Esophagus muscularis mucosa (tissue), 4 donors: ENCODE data around the gene ERC2. TPM values are rescaled to one million over a fixed set of nuclear protein-coding genes. Genes with fewer than 3 reads are reported as not detected.

Experiments
- DNase-seq: peaks from one replicate; pipeline ENCODE4 v3.0.0-alpha.2; 2017; ENCODE audit errors: extremely low spot score
- H3K27ac ChIP-seq, 4 donors: fragments of 200-600 bp; sonication (generic); replicated peaks in 1 of 4; 1 replicate in 3 of 4; 2 replicates in 1 of 4; pipeline ENCODE4 v1.5.1; 2016 to 2019; ENCODE audit warnings: mild to moderate bottlenecking in 1 of 4
- H3K27me3 ChIP-seq, 4 donors: fragments of 200-600 bp; sonication (generic); one replicate each; pipeline versions ENCODE4 v1.5.1 to v1.6.0; 2016 to 2019
- H3K36me3 ChIP-seq, 4 donors: fragments of 200-600 bp; sonication (generic); one replicate each; pipeline ENCODE4 v1.5.1; 2016 to 2019
- H3K4me1 ChIP-seq, 4 donors: fragments of 200-600 bp; sonication (generic); one replicate each; pipeline ENCODE4 v1.5.1; 2016 to 2019
- H3K4me3 ChIP-seq, 4 donors: fragments of 200-600 bp; sonication (generic); 1 replicate in 2 of 4; 2 replicates in 2 of 4; pipeline ENCODE4 v1.5.1; 2016 to 2019; ENCODE audit warnings: mild to moderate bottlenecking in 4 of 4, moderate library complexity in 1 of 4
- H3K9me3 ChIP-seq, 4 donors: fragments of 200-600 bp; sonication (generic); 1 replicate in 3 of 4; 2 replicates in 1 of 4; pipeline ENCODE4 v1.5.1; 2016 to 2019
- CTCF ChIP-seq, 3 experiments: fragments of 200-600 bp in 2 of 3; fragments of 450-650 bp in 1 of 3; sonication (generic) in 2 of 3; IDR thresholded peaks; one replicate each; pipeline ENCODE4 v1.5.1; 2017 to 2019; ENCODE audit warnings: antibody characterized with exemption in 3 of 3, mild to moderate bottlenecking in 2 of 3, moderate library complexity in 1 of 3
- EP300 ChIP-seq: sonication (generic); formaldehyde crosslinking; IDR thresholded peaks from one replicate; pipeline ENCODE4 v1.6.1; 2017; ENCODE audit warnings: antibody characterized with exemption
- POLR2A ChIP-seq: fragments of 450-650 bp; IDR thresholded peaks from one replicate; pipeline ENCODE4 v1.6.1; 2017; ENCODE audit warnings: antibody characterized with exemption, moderate library complexity, mild to moderate bottlenecking, low read depth
- POLR2AphosphoS5 ChIP-seq, 2 donors: sonication (generic); formaldehyde crosslinking; IDR thresholded peaks; one replicate each; pipeline ENCODE4 v1.6.1; 2017; ENCODE audit warnings: antibody characterized with exemption in 2 of 2
- WGBS: methylation state at CpG from one replicate; pipeline ENCODE4 v1.1.5; 2018; 5-methylcytosine and 5-hydroxymethylcytosine counted together
- intact Hi-C: fragments of 100-400 bp; cut with DNase I; formaldehyde crosslinking; loops from one replicate; pipeline ENCODE4 v1.15.1; 2023
- total RNA-seq, 4 donors: library from RNA; depleted of rRNA; stranded (reverse); fragments of >200 nt; gene quantifications; one replicate each; pipeline versions ENCODE4 v1.1.0 to v1.2.1, GENCODE V29; 2016

The ERC2 gene
- total RNA-seq, 4 donors from 2014 or later: 0.42 to 2.0 (median 1.5) TPM

GRCh38 chr3:55771503-55771902 lies 696.8 kb downstream of the ERC2 start:
- peak; percentile 53 for DNase-seq
- Histone ChIP-seq H3K4me1 (no peaks in the 10 kb centered on the region), H3K27me3 (no peaks in the 10 kb centered on the region), H3K36me3 (no peaks in the 10 kb centered on the region), H3K4me3 (no peak overlapping the region), H3K27ac (no peak overlapping the region), H3K9me3 (no peaks in the 10 kb centered on the region)
- intact Hi-C loops: no loop called here
- TF ChIP-seq CTCF (IDR thresholded peaks at IDR 0.05) (no peak), POLR2AphosphoS5 (IDR thresholded peaks at IDR 0.05) (no peak), EP300 (no peak), POLR2A (no peak)
- WGBS: 90% methylated on average over 1 of the region's 2 CpGs

- Histone ChIP-seq H3K36me3 (no peaks in the 10 kb centered on the region), H3K27ac (no peak overlapping the region), H3K27me3 (no peaks in the 10 kb centered on the region), H3K9me3 (no peaks in the 10 kb centered on the region), H3K4me3 (no peak overlapping the region), H3K4me1 (no peaks in the 10 kb centered on the region)
- WGBS: 93% methylated on average over 1 of the region's 1 CpG
- peak; percentile 80 for DNase-seq
- intact Hi-C loops: no loop called here
- TF ChIP-seq POLR2A: no peak
- no peak for TF ChIP-seq EP300
- no peak for TF ChIP-seq POLR2AphosphoS5 (IDR thresholded peaks at IDR 0.05)
- TF ChIP-seq CTCF (IDR thresholded peaks at IDR 0.05): no peak
Observed at GRCh38 chr3:55770077-55770476, 698.2 kb downstream of the ERC2 start.

- no peak for TF ChIP-seq POLR2AphosphoS5 (IDR thresholded peaks at IDR 0.05)
- no peak for TF ChIP-seq CTCF (IDR thresholded peaks at IDR 0.05)
- TF ChIP-seq EP300: no peak
- TF ChIP-seq POLR2A: no peak
- no peaks in the 10 kb centered on the region for H3K36me3 ChIP-seq
- H3K27ac ChIP-seq: no peak overlapping the region
- no peak for DNase-seq
- no peaks in the 10 kb centered on the region for H3K4me1 ChIP-seq
- H3K4me3 ChIP-seq: no peak overlapping the region
- 86% methylated on average over 1 of the region's 1 CpG for WGBS
- no peaks in the 10 kb centered on the region for H3K9me3 ChIP-seq
- intact Hi-C loops: no loop called here
- H3K27me3 ChIP-seq: no peaks in the 10 kb centered on the region
Observed at GRCh38 chr3:55766753-55767152, 701.5 kb downstream of the ERC2 start.

GRCh38 chr3:55765906-55766701 lies 702.2 kb downstream of the ERC2 start:
- Histone ChIP-seq H3K9me3 (no peaks in the 10 kb centered on the region), H3K4me3 (no peak overlapping the region), H3K27me3 (no peaks in the 10 kb centered on the region), H3K36me3 (no peaks in the 10 kb centered on the region), H3K4me1 (no peaks in the 10 kb centered on the region), H3K27ac (no peak overlapping the region)
- WGBS: 92% methylated on average over 7 of the region's 7 CpGs
- no peak for TF ChIP-seq POLR2A
- TF ChIP-seq POLR2AphosphoS5 (IDR thresholded peaks at IDR 0.05): no peak
- no peak for TF ChIP-seq EP300
- TF ChIP-seq CTCF (IDR thresholded peaks at IDR 0.05): no peak
- no peak for DNase-seq
- intact Hi-C loops: no loop called here

GRCh38 chr3:55765398-55765797 lies 702.9 kb downstream of the ERC2 start:
- no peaks in the 10 kb centered on the region for H3K27me3 ChIP-seq
- no peaks in the 10 kb centered on the region for H3K36me3 ChIP-seq
- H3K4me1 ChIP-seq: no peaks in the 10 kb centered on the region
- H3K4me3 ChIP-seq: no peak overlapping the region
- intact Hi-C loops: no loop called here
- 75% methylated on average over 7 of the region's 7 CpGs for WGBS
- no peak for DNase-seq
- no peak overlapping the region for H3K27ac ChIP-seq
- no peaks in the 10 kb centered on the region for H3K9me3 ChIP-seq
- no peak for TF ChIP-seq CTCF (IDR thresholded peaks at IDR 0.05)
- no peak for TF ChIP-seq POLR2A
- TF ChIP-seq EP300: no peak
- TF ChIP-seq POLR2AphosphoS5 (IDR thresholded peaks at IDR 0.05): no peak
